Upper lobe of left lung (tissue), 4 donors: ENCODE data around the gene NKAIN2.

Source experiments
- CTCF ChIP-seq, 6 experiments: fragments of 450-650 bp in 4 of 6; fragments of 200-600 bp in 2 of 6; sonication (generic) in 2 of 6; IDR thresholded peaks; one replicate each; pipeline ENCODE4 v1.5.1; 2016 to 2019; ENCODE audit warnings: antibody characterized with exemption in 6 of 6
- EP300 ChIP-seq, 4 donors: sonication (generic); formaldehyde crosslinking; IDR thresholded peaks; one replicate each; pipeline ENCODE4 v1.5.1; 2017; ENCODE audit warnings: antibody characterized with exemption in 4 of 4, control low read depth in 2 of 4
- POLR2A ChIP-seq, 4 donors: fragments of 450-650 bp; IDR thresholded peaks; one replicate each; pipeline ENCODE4 v1.5.1; 2016 to 2017; ENCODE audit warnings: antibody characterized with exemption in 4 of 4, mild to moderate bottlenecking in 2 of 4
- POLR2AphosphoS5 ChIP-seq, 2 donors: sonication (generic); formaldehyde crosslinking; IDR thresholded peaks; one replicate each; pipeline ENCODE4 v1.5.1; 2017; ENCODE audit warnings: antibody characterized with exemption in 2 of 2

- TF ChIP-seq POLR2AphosphoS5 (IDR thresholded peaks at IDR 0.05) (no peak), CTCF (IDR thresholded peaks at IDR 0.05) (no peak), POLR2A (IDR thresholded peaks at IDR 0.05) (no peak), EP300 (IDR thresholded peaks at IDR 0.05) (no peak)
Observed at GRCh38 chr6:124223611-124224345, 420.1 kb downstream of the NKAIN2 start.
